Ishikawa (cell line): Measurements from ENCODE around the gene GALNT13.

Experiments used
- CEBPB ChIP-seq: IDR thresholded peaks from 2 replicates; pipeline ENCODE4 v1.6.1; 2012
- CREB1 ChIP-seq: IDR thresholded peaks from 2 replicates; pipeline ENCODE4 v1.6.1; 2012; ENCODE audit warnings: low read depth
- EGR1 ChIP-seq: IDR thresholded peaks from 2 replicates; pipeline ENCODE4 v1.6.1; 2012
- EP300 ChIP-seq: IDR thresholded peaks from 2 replicates; pipeline ENCODE4 v1.6.1; 2012; ENCODE audit warnings: borderline replicate concordance
- FOXM1 ChIP-seq: IDR thresholded peaks from 2 replicates; pipeline ENCODE4 v1.6.1; 2012; ENCODE audit warnings: low read depth, borderline replicate concordance
- NFIC ChIP-seq: IDR thresholded peaks from 2 replicates; pipeline ENCODE4 v1.6.1; 2012
- RAD21 ChIP-seq: IDR thresholded peaks from 2 replicates; pipeline ENCODE4 v1.6.1; 2012; ENCODE audit warnings: low read depth
- REST ChIP-seq: IDR thresholded peaks from 2 replicates; pipeline ENCODE4 v1.6.1; 2012; ENCODE audit warnings: low read depth, mild to moderate bottlenecking
- TAF1 ChIP-seq: IDR thresholded peaks from 2 replicates; pipeline ENCODE4 v1.6.1; 2012; ENCODE audit warnings: low read depth, mild to moderate bottlenecking
- TCF12 ChIP-seq: IDR thresholded peaks from 2 replicates; pipeline ENCODE4 v1.6.1; 2012; ENCODE audit warnings: low read depth
- TEAD4 ChIP-seq: IDR thresholded peaks from 2 replicates; pipeline ENCODE4 v1.6.1; 2012
- YY1 ChIP-seq: IDR thresholded peaks from 2 replicates; pipeline ENCODE4 v1.6.1; 2012; ENCODE audit warnings: low read depth
- ZBTB7A ChIP-seq: IDR thresholded peaks from 2 replicates; pipeline ENCODE4 v1.6.1; 2012; ENCODE audit warnings: low read depth
- TF ChIP-seq, protein P1 (sequence below): IDR thresholded peaks from 2 replicates; pipeline ENCODE4 v1.6.1; 2012
- TF ChIP-seq, protein P2 (sequence below): IDR thresholded peaks from 2 replicates; pipeline ENCODE4 v1.6.1; 2012

Gene GALNT13

DNA sequence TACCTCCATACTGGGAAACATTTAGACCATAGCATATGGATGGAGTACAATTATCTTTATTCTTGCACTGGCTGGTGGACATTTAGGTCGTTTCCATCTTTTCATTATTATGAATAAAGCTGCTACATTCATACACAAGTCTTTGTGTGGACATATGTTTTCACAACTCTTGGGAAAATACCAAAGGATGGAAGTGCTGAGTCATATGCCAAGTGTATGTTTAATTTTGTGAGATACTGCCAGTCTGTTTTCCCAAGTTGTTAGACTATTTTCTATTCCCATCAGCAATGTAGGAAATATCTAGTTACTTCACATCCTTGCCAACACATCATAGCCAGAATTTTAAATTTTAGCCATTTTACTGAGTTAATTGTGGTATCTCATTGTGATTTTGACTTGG is 91.5 kb downstream of the GALNT13 start:
- TF ChIP-seq YY1 (no peak), NFIC (no peak), CEBPB (no peak), RAD21 (no peak), EGR1 (no peak), TCF12 (no peak), REST (no peak), EP300 (no peak), FOXM1 (no peak), ZBTB7A (no peak), CREB1 (no peak), TAF1 (no peak), TEAD4 (no peak)
- TF ChIP-seq, protein P1, sequence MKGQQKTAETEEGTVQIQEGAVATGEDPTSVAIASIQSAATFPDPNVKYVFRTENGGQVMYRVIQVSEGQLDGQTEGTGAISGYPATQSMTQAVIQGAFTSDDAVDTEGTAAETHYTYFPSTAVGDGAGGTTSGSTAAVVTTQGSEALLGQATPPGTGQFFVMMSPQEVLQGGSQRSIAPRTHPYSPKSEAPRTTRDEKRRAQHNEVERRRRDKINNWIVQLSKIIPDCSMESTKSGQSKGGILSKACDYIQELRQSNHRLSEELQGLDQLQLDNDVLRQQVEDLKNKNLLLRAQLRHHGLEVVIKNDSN: no peak
- TF ChIP-seq, protein P2, sequence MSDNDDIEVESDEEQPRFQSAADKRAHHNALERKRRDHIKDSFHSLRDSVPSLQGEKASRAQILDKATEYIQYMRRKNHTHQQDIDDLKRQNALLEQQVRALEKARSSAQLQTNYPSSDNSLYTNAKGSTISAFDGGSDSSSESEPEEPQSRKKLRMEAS: no peak

- TF ChIP-seq CEBPB (no peak), NFIC (no peak), FOXM1 (no peak), TAF1 (no peak), TEAD4 (no peak), EGR1 (no peak)
- TF ChIP-seq, protein P2: no peak
Measured at GRCh38 chr2:153967248-153967973, 95.7 kb downstream of the GALNT13 start.

- TF ChIP-seq, protein P2: no peak
- TF ChIP-seq ZBTB7A (no peak), YY1 (no peak), TCF12 (no peak), CREB1 (no peak), EGR1 (no peak), TAF1 (no peak), REST (no peak), TEAD4 (no peak)
- TF ChIP-seq, protein P1: no peak
Measured at GRCh38 chr2:153971250-153971649, 99.5 kb downstream of the GALNT13 start.

DNA sequence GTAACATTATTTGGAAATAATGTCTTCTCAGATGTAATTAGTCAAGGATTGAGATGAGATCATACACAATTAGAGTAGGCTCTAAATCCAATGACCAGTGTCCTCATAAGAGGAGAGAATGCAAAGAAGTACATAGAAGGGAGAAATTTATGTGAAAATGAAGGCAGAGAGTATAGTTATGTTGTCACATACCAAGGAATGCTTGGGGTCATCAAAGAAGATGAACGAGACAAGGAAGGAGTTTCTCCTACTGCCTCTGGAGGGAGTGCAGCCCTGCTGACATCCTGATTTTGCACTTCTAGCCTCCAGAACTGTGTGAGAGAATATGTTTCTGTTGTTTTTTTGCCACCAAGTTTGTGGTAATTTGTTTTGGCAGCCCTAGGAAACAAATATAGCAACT is 100.1 kb downstream of the GALNT13 start:
- TF ChIP-seq EGR1 (no peak), TCF12 (no peak), YY1 (no peak), RAD21 (no peak), TEAD4 (no peak), NFIC (no peak), EP300 (no peak), CREB1 (no peak), REST (no peak), FOXM1 (no peak), ZBTB7A (no peak), CEBPB (no peak)
- TF ChIP-seq, protein P1: no peak
- TF ChIP-seq, protein P2: no peak
